Measurements from ENCODE around the gene GOLGA6L26.
"Not testable (repeated sequence)": the region's sequence is repeated elsewhere in the genome, so short reads cannot be mapped to it uniquely, and the experiment has no call there.

GRCh38 chr15:23364261-23364660 is 30.3 kb upstream of the GOLGA6L26 start:
- TF ChIP-seq CTCF (IDR thresholded peaks at IDR 0.05; ENCODE audit: extremely low read depth in 1 of 2, insufficient read depth in 1 of 2, low read depth in 1 of 2, low read length in 2 of 2); EZH2 (IDR thresholded peaks at IDR 0.05; ENCODE audit: borderline replicate concordance, low read depth, low read length, severe bottlenecking); JUN (IDR thresholded peaks at IDR 0.05; ENCODE audit: borderline replicate concordance, insufficient read depth, insufficient read length, low read depth); POLR2AphosphoS5 (IDR thresholded peaks at IDR 0.05; ENCODE audit: insufficient read depth, low read depth, low read length): not testable (repeated sequence)
